ENCODE measurements around the gene ZMYND11. TPM values are rescaled to one million over a fixed set of nuclear protein-coding genes. Genes with fewer than 3 reads are reported as not detected.

The ZMYND11 gene
- total and polyA plus RNA-seq, 2 experiments from 2014 or later, result 31.5 to 70.2 TPM

- Histone ChIP-seq H3K4me2 (no peak overlapping the region), H3K36me3 (replicated peaks; ENCODE audit: insufficient read depth, low read depth) (no peaks in the 10 kb centered on the region), H4K20me1 (ENCODE audit: insufficient read depth, poor library complexity, severe bottlenecking) (no peaks in the 10 kb centered on the region), H3K4me1 (ENCODE audit: insufficient read depth) (peaks cover 10% of the 10 kb centered on the region), H3K4me3 (no peak overlapping the region), H3K79me2 (no peaks in the 10 kb centered on the region), H2AFZ (no peak overlapping the region), H3K9me2 (replicated peaks; ENCODE audit: insufficient read depth) (no peaks in the 10 kb centered on the region), H3K27ac (no peak overlapping the region), H3K9me3 (ENCODE audit: low read depth) (no peaks in the 10 kb centered on the region), H3K27me3 (no peaks in the 10 kb centered on the region)
- DNase-seq (ENCODE audit: low spot score), result no peak
- 75% methylated on average over 4 of the region's 4 CpGs for WGBS (ENCODE audit: low lambda C conversion rate, missing lambda C conversion rate)
- no peak for TF ChIP-seq EZH2phosphoT487 (IDR thresholded peaks at IDR 0.05; ENCODE audit: low read depth, severe bottlenecking, unreplicated experiment)
- no peak for TF ChIP-seq CTCF (IDR thresholded peaks at IDR 0.05; ENCODE audit: poor library complexity)
- TF ChIP-seq EZH2 (IDR thresholded peaks at IDR 0.05; ENCODE audit: borderline replicate concordance), result no peak
Observed at GRCh38 chr10:88253-88652, 47.0 kb upstream of the ZMYND11 start.

- 79% methylated on average over 2 of the region's 2 CpGs for WGBS (ENCODE audit: low lambda C conversion rate, missing lambda C conversion rate)
Observed at GRCh38 chr10:89248-89647, 46.0 kb upstream of the ZMYND11 start.

GRCh38 chr10:90161-90560 lies 45.1 kb upstream of the ZMYND11 start:
- Histone ChIP-seq H3K4me1 (ENCODE audit: insufficient read depth) (peaks cover 10% of the 10 kb centered on the region), H3K36me3 (replicated peaks; ENCODE audit: insufficient read depth, low read depth) (no peaks in the 10 kb centered on the region), H4K20me1 (ENCODE audit: insufficient read depth, poor library complexity, severe bottlenecking) (no peaks in the 10 kb centered on the region), H3K27me3 (no peaks in the 10 kb centered on the region), H3K4me3 (no peak overlapping the region), H2AFZ (no peak overlapping the region), H3K4me2 (no peak overlapping the region), H3K9me2 (replicated peaks; ENCODE audit: insufficient read depth) (no peaks in the 10 kb centered on the region), H3K27ac (no peak overlapping the region), H3K79me2 (no peaks in the 10 kb centered on the region), H3K9me3 (ENCODE audit: low read depth) (no peaks in the 10 kb centered on the region)
- 74% methylated on average over 1 of the region's 1 CpG for WGBS (ENCODE audit: low lambda C conversion rate, missing lambda C conversion rate)
- no peak for TF ChIP-seq EZH2 (IDR thresholded peaks at IDR 0.05; ENCODE audit: borderline replicate concordance)
- no peak for TF ChIP-seq EZH2phosphoT487 (IDR thresholded peaks at IDR 0.05; ENCODE audit: low read depth, severe bottlenecking, unreplicated experiment)
- TF ChIP-seq CTCF (IDR thresholded peaks at IDR 0.05; ENCODE audit: poor library complexity), result no peak
- DNase-seq (ENCODE audit: low spot score), result no peak

More at GRCh38 chr10:89248-89647, 46.0 kb upstream of the ZMYND11 start:
- H3K36me3 ChIP-seq (replicated peaks; ENCODE audit: insufficient read depth, low read depth), result no peaks in the 10 kb centered on the region
- no peak overlapping the region for H3K27ac ChIP-seq
- no peaks in the 10 kb centered on the region for H3K9me2 ChIP-seq (replicated peaks; ENCODE audit: insufficient read depth)
- no peaks in the 10 kb centered on the region for H4K20me1 ChIP-seq (ENCODE audit: insufficient read depth, poor library complexity, severe bottlenecking)
- TF ChIP-seq EZH2 (IDR thresholded peaks at IDR 0.05; ENCODE audit: borderline replicate concordance) (no peak), EZH2phosphoT487 (IDR thresholded peaks at IDR 0.05; ENCODE audit: low read depth, severe bottlenecking, unreplicated experiment) (no peak)
- no peak overlapping the region for H2AFZ ChIP-seq
- DNase-seq (ENCODE audit: low spot score), result no peak
- no peaks in the 10 kb centered on the region for H3K27me3 ChIP-seq
- H3K4me3 ChIP-seq, result no peak overlapping the region
- no peaks in the 10 kb centered on the region for H3K9me3 ChIP-seq (ENCODE audit: low read depth)
- H3K4me1 ChIP-seq (ENCODE audit: insufficient read depth), result peaks cover 10% of the 10 kb centered on the region
- H3K79me2 ChIP-seq, result no peaks in the 10 kb centered on the region
- H3K4me2 ChIP-seq, result no peak overlapping the region

- Histone ChIP-seq H2AFZ (no peak overlapping the region), H3K27me3 (no peaks in the 10 kb centered on the region), H3K4me2 (no peak overlapping the region), H3K36me3 (replicated peaks; ENCODE audit: insufficient read depth, low read depth) (no peaks in the 10 kb centered on the region), H4K20me1 (ENCODE audit: insufficient read depth, poor library complexity, severe bottlenecking) (no peaks in the 10 kb centered on the region), H3K9me2 (replicated peaks; ENCODE audit: insufficient read depth) (no peaks in the 10 kb centered on the region), H3K4me3 (no peak overlapping the region), H3K79me2 (no peaks in the 10 kb centered on the region), H3K9me3 (ENCODE audit: low read depth) (no peaks in the 10 kb centered on the region), H3K27ac (no peak overlapping the region), H3K4me1 (ENCODE audit: insufficient read depth) (peaks cover 10% of the 10 kb centered on the region)
- DNase-seq (ENCODE audit: low spot score), result no peak
- TF ChIP-seq EZH2phosphoT487 (IDR thresholded peaks at IDR 0.05; ENCODE audit: low read depth, severe bottlenecking, unreplicated experiment), result no peak
- no peak for TF ChIP-seq CTCF (IDR thresholded peaks at IDR 0.05; ENCODE audit: poor library complexity)
- no peak for TF ChIP-seq EZH2 (IDR thresholded peaks at IDR 0.05; ENCODE audit: borderline replicate concordance)
- 90% methylated on average over 7 of the region's 8 CpGs for WGBS (ENCODE audit: low lambda C conversion rate, missing lambda C conversion rate)
Observed at GRCh38 chr10:91313-91712, 43.9 kb upstream of the ZMYND11 start.

Data from hepatocyte (in vitro differentiated cells).